OCI-LY1 (cell line): ENCODE data around the gene TBCE.
"Not testable (repeated sequence)": the region's sequence is repeated elsewhere in the genome, so short reads cannot be mapped to it uniquely, and the experiment has no call there.

Experiments used
- CTCF ChIP-seq: fragments of 200-600 bp; sonication (generic), shearing (Covaris generic); IDR thresholded peaks from 2 replicates; pipeline ENCODE4 v1.5.1; 2017; ENCODE audit warnings: mild to moderate bottlenecking, antibody characterized with exemption, low read length, moderate library complexity, mixed read lengths
- EZH2 ChIP-seq: fragments of 200-600 bp; sonication (generic), shearing (Covaris generic); IDR thresholded peaks from 2 replicates; pipeline ENCODE4 v1.8.0; 2017; ENCODE audit warnings: borderline replicate concordance, mixed run types, mild to moderate bottlenecking, antibody characterized with exemption, low read length, moderate library complexity, mixed read lengths

- not testable (repeated sequence) for TF ChIP-seq CTCF, EZH2
Observed at GRCh38 chr1:235457856-235458255, 90.6 kb downstream of the TBCE start.
